Epithelial cell of proximal tubule (primary cell): ENCODE measurements around the gene PACSIN1. TPM values are rescaled to one million over a fixed set of nuclear protein-coding genes. Genes with fewer than 3 reads are reported as not detected.

Source experiments
- DNase-seq: peaks from one replicate; pipeline ENCODE4 v3.0.0-alpha.2; 2011; ENCODE audit warnings: low read depth
- H3K4me3 ChIP-seq: 2 replicates; pipeline ENCODE4 v1.5.1; 2011; ENCODE audit warnings: low read depth, mild to moderate bottlenecking, low read length
- CTCF ChIP-seq: conservative IDR thresholded peaks from 2 replicates; pipeline ENCODE4 v1.5.1; 2012; ENCODE audit warnings: low read depth, mild to moderate bottlenecking, low read length
- total RNA-seq: library from RNA; depleted of rRNA; stranded (reverse); fragments of >200 nt; gene quantifications from 2 replicates; pipeline ENCODE4 v1.2.3, GENCODE V29; 2015

The PACSIN1 gene
- total RNA-seq, 1 donor from 2014 or later: 1.9 TPM

GRCh38 chr6:34528996-34529664 is 63.3 kb downstream of the PACSIN1 start:
- DNase-seq: no peak
- TF ChIP-seq CTCF: no peak
- H3K4me3 ChIP-seq: no peak overlapping the region

DNA sequence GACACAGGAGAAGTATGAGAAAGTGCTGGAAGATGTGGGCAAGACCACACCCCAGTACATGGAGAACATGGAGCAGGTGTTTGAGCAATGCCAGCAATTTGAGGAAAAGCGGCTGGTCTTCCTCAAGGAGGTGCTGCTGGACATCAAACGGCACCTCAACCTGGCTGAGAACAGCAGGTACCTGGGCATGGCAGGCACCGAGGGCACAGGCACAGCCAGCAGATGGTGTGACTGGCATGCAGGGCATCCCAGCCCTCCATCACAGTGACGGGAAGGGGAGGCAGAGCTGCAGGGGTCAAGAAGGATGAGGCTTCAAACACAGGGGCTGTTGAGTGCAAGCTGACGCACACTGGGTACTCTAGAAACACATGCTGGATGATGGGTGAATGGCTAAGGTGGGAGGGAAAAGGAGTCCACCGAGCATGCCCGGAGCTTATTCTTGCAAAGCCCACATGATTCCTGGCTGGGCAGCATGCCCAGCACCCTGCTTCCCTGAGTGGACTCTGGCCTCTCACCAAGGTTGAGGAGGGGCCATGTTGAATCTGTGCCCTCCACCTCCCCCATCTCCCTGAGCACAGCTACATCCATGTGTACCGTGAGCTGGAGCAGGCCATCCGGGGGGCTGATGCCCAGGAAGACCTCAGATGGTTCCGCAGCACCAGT is 63.9 kb downstream of the PACSIN1 start:
- peak; percentile 26 for TF ChIP-seq CTCF
- H3K4me3 ChIP-seq: no peak overlapping the region
- DNase-seq: peak; percentile 41

- no peak for TF ChIP-seq CTCF
- no peak for DNase-seq
Observed at GRCh38 chr6:34530753-34531365, 65.0 kb downstream of the PACSIN1 start.

DNA sequence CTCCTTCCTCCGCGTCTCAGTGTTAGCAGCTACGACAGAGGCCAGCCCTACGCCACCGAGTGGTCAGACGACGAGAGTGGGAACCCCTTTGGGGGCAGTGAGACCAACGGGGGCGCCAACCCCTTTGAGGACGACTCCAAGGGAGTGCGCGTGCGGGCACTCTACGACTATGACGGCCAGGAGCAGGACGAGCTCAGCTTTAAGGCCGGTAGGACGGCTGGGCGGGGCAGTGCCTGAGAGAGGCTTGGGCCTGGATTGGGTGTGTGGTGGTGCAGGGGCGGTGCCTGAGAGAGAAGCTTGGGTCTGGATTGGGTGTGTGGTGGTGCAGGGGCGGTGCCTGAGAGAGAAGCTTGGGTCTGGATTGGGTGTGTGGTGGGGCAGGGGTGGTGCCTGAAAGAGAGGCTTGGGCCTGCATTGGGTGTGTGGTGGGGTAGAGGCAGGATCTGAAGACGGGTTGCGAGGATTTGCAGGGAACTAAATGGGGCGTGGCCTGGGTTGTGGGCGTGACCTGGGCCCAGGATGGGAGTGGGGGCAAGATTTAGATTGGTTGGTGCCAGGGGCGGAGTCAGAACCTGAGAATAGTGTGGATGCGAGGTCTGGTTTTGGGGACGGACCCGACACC is 65.8 kb downstream of the PACSIN1 start:
- H3K4me3 ChIP-seq: no peak overlapping the region
- TF ChIP-seq CTCF: no peak
- no peak for DNase-seq

More at GRCh38 chr6:34530753-34531365, 65.0 kb downstream of the PACSIN1 start:
- H3K4me3 ChIP-seq: no peak overlapping the region

DNA sequence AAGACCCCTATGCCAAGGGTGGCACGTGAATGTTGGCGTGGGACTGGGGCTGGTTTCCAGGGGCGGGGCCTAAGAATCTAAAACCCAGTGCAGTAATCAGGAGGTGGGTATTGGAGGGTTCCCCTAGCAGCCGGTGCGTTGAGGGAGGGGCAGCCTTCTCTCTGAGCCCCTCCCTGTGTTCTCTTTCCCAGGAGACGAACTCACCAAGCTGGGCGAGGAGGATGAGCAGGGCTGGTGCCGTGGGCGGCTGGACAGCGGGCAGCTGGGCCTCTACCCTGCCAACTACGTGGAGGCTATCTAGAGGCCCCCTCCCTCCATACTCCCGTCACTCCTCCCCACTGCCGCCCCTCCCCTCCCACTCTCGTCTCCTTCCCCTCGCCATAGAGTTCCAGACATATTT is 66.4 kb downstream of the PACSIN1 start:
- TF ChIP-seq CTCF: no peak
- H3K4me3 ChIP-seq: no peak overlapping the region
- DNase-seq: no peak

GRCh38 chr6:34534146-34534545 is 68.3 kb downstream of the PACSIN1 start:
- TF ChIP-seq CTCF: no peak
- no peak for DNase-seq
- no peak overlapping the region for H3K4me3 ChIP-seq
